ENCODE measurements around the gene LGALS8.
"Not testable (repeated sequence)": the region's sequence is repeated elsewhere in the genome, so short reads cannot be mapped to it uniquely, and the experiment has no call there.

The LGALS8 gene

DNA sequence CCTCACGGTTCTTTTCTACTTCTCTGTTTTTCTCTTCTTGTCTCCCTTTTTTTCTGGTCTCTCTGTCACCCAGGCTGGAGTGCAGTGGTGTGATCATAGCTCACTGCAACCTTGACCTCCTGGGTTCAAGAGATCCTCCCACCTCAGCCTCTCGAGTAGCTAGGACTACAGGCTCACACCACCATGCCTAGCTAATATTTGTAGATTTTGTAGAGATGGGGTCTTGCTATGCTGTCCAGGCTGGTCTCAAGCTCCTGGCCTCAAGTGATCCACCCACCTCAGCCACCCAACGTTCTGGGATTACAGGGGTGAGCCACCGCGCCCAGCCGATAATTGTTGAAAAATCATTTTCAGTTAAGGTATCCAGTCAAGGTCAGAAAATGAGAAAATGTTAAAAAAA is 25.9 kb upstream of the LGALS8 start:
- Histone ChIP-seq H3K9me2 (replicated peaks; ENCODE audit: low read depth, low read length) (no peaks in the 10 kb centered on the region), H4K20me1 (ENCODE audit: insufficient read depth, low read length, poor library complexity, severe bottlenecking) (no peaks in the 10 kb centered on the region), H3F3A (ENCODE audit: low read depth) (no peaks in the 10 kb centered on the region), H2AFZ (ENCODE audit: low read length) (no peak overlapping the region), H3K9ac (ENCODE audit: low read depth, low read length, poor library complexity, severe bottlenecking) (no peak overlapping the region), H3K36me3 (ENCODE audit: insufficient read depth, low read length) (no peaks in the 10 kb centered on the region), H3K27me3 (ENCODE audit: insufficient read depth, low read length, poor library complexity, severe bottlenecking) (no peaks in the 10 kb centered on the region), H3K9me3 (ENCODE audit: insufficient read depth, low read depth, low read length) (no peaks in the 10 kb centered on the region), H3K4me2 (ENCODE audit: low read depth, low read length, poor library complexity, severe bottlenecking) (no peak overlapping the region), H3K4me1 (ENCODE audit: insufficient read depth, low read length, poor library complexity, severe bottlenecking) (no peaks in the 10 kb centered on the region), H3K4me3 (ENCODE audit: low read length, poor library complexity, severe bottlenecking) (no peak overlapping the region), H3K79me2 (ENCODE audit: insufficient read depth, low read length) (no peaks in the 10 kb centered on the region)
- TF ChIP-seq EZH2phosphoT487 (IDR thresholded peaks at IDR 0.05; ENCODE audit: borderline replicate concordance) = no peak
- TF ChIP-seq, protein P1, sequence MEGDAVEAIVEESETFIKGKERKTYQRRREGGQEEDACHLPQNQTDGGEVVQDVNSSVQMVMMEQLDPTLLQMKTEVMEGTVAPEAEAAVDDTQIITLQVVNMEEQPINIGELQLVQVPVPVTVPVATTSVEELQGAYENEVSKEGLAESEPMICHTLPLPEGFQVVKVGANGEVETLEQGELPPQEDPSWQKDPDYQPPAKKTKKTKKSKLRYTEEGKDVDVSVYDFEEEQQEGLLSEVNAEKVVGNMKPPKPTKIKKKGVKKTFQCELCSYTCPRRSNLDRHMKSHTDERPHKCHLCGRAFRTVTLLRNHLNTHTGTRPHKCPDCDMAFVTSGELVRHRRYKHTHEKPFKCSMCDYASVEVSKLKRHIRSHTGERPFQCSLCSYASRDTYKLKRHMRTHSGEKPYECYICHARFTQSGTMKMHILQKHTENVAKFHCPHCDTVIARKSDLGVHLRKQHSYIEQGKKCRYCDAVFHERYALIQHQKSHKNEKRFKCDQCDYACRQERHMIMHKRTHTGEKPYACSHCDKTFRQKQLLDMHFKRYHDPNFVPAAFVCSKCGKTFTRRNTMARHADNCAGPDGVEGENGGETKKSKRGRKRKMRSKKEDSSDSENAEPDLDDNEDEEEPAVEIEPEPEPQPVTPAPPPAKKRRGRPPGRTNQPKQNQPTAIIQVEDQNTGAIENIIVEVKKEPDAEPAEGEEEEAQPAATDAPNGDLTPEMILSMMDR (conservative IDR thresholded peaks at IDR 0.05; ENCODE audit: low read length) = no peak

DNA sequence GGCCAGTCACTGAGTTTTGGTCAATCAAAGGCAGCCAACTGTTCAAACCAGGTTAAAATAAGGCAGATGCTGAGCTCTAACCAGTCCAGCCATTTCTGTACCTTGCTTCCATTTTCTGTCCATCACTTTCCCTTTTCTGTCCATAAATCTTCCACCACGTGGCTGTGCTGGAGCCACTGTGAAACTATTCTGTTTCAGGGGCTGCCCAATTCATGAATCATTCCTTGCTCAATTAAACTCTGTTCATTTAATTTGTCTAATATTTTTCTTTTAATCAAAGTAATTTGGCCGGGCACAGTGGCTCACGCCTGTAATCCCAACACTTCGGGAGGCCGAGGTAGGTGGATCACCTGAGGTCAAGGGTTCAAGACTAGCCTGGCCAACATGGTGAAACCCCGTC is 22.7 kb upstream of the LGALS8 start:
- H3K27me3 ChIP-seq (ENCODE audit: insufficient read depth, low read length, poor library complexity, severe bottlenecking) = no peaks in the 10 kb centered on the region
- H4K20me1 ChIP-seq (ENCODE audit: insufficient read depth, low read length, poor library complexity, severe bottlenecking) = no peaks in the 10 kb centered on the region
- no peak for TF ChIP-seq EZH2phosphoT487 (IDR thresholded peaks at IDR 0.05; ENCODE audit: borderline replicate concordance)
- no peaks in the 10 kb centered on the region for H3K36me3 ChIP-seq (ENCODE audit: insufficient read depth, low read length)
- no peaks in the 10 kb centered on the region for H3K4me1 ChIP-seq (ENCODE audit: insufficient read depth, low read length, poor library complexity, severe bottlenecking)
- no peak overlapping the region for H3K4me3 ChIP-seq (ENCODE audit: low read length, poor library complexity, severe bottlenecking)
- no peak overlapping the region for H2AFZ ChIP-seq (ENCODE audit: low read length)
- H3K9ac ChIP-seq (ENCODE audit: low read depth, low read length, poor library complexity, severe bottlenecking) = no peak overlapping the region
- no peaks in the 10 kb centered on the region for H3K79me2 ChIP-seq (ENCODE audit: insufficient read depth, low read length)
- no peak overlapping the region for H3K4me2 ChIP-seq (ENCODE audit: low read depth, low read length, poor library complexity, severe bottlenecking)
- H3K9me2 ChIP-seq (replicated peaks; ENCODE audit: low read depth, low read length) = no peaks in the 10 kb centered on the region
- H3F3A ChIP-seq (ENCODE audit: low read depth) = no peaks in the 10 kb centered on the region
- no peaks in the 10 kb centered on the region for H3K9me3 ChIP-seq (ENCODE audit: insufficient read depth, low read depth, low read length)

DNA sequence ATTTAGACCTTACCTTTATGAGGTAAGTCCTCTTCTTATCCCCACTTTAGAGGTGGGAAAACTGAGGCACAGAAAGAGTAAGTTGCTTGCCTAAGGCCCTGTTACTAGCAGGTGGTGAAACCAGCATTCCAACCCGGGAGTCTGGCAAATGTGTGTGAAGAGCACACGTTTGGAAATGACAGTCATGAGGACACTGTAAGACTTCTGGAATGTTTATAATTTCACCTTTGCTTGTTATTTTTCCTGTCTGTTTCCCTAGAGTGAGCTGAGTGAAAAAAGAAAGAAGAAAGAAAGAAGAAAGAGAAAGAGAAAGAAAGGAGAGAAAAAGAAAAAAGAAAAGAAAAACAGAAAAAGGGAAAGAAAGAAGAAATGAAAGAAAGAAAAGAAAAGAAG is 21.2 kb upstream of the LGALS8 start:
- no peaks in the 10 kb centered on the region for H3K36me3 ChIP-seq (ENCODE audit: insufficient read depth, low read length)
- H2AFZ ChIP-seq (ENCODE audit: low read length) = no peak overlapping the region
- no peaks in the 10 kb centered on the region for H3F3A ChIP-seq (ENCODE audit: low read depth)
- H3K27me3 ChIP-seq (ENCODE audit: insufficient read depth, low read length, poor library complexity, severe bottlenecking) = no peaks in the 10 kb centered on the region
- H3K4me2 ChIP-seq (ENCODE audit: low read depth, low read length, poor library complexity, severe bottlenecking) = no peak overlapping the region
- H3K9ac ChIP-seq (ENCODE audit: low read depth, low read length, poor library complexity, severe bottlenecking) = no peak overlapping the region
- TF ChIP-seq EZH2phosphoT487 (IDR thresholded peaks at IDR 0.05; ENCODE audit: borderline replicate concordance) = no peak
- TF ChIP-seq, protein P1 (conservative IDR thresholded peaks at IDR 0.05; ENCODE audit: low read length) = no peak
- H3K4me1 ChIP-seq (ENCODE audit: insufficient read depth, low read length, poor library complexity, severe bottlenecking) = no peaks in the 10 kb centered on the region
- H4K20me1 ChIP-seq (ENCODE audit: insufficient read depth, low read length, poor library complexity, severe bottlenecking) = no peaks in the 10 kb centered on the region
- no peak overlapping the region for H3K4me3 ChIP-seq (ENCODE audit: low read length, poor library complexity, severe bottlenecking)
- no peaks in the 10 kb centered on the region for H3K9me2 ChIP-seq (replicated peaks; ENCODE audit: low read depth, low read length)
- H3K9me3 ChIP-seq (ENCODE audit: insufficient read depth, low read depth, low read length) = no peaks in the 10 kb centered on the region
- no peaks in the 10 kb centered on the region for H3K79me2 ChIP-seq (ENCODE audit: insufficient read depth, low read length)

DNA sequence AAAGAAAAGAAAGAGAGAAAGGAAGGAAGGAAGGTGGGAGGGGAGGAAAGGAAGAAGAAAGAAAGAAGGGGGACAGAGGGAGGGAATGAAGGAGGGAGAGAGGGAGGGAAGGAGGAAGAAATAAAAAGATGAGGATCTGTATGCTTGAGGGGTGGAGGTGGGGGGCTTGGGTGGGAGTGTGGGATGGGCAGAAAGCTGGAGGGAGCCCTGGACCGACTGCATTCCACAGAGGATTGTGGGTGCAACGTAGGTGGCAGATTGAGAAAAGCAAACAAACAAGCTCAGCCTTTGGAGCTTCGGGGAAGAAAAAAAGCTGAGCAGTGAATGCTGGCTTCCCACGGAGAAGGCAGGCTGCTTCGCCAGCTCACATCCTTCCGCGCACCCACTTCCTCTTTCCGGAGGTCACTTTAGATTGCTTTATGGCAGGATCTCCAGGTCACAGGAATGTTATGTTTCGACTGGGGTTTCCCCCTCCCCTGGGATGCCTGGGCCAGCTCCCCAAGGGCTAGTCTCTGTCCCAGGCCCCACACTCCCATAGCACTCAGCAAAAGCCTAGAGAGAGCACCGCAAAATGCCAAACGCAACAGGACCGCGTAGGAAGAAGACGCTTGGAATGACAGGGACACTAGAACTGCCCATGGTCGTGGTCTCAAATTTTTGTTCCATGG is 20.7 kb upstream of the LGALS8 start:
- Histone ChIP-seq H4K20me1 (ENCODE audit: insufficient read depth, low read length, poor library complexity, severe bottlenecking) (no peaks in the 10 kb centered on the region), H3K27me3 (ENCODE audit: insufficient read depth, low read length, poor library complexity, severe bottlenecking) (no peaks in the 10 kb centered on the region), H3K36me3 (ENCODE audit: insufficient read depth, low read length) (no peaks in the 10 kb centered on the region), H3K9me2 (replicated peaks; ENCODE audit: low read depth, low read length) (no peaks in the 10 kb centered on the region), H3K79me2 (ENCODE audit: insufficient read depth, low read length) (no peaks in the 10 kb centered on the region), H3F3A (ENCODE audit: low read depth) (no peaks in the 10 kb centered on the region), H3K9ac (ENCODE audit: low read depth, low read length, poor library complexity, severe bottlenecking) (no peak overlapping the region), H2AFZ (ENCODE audit: low read length) (no peak overlapping the region), H3K4me1 (ENCODE audit: insufficient read depth, low read length, poor library complexity, severe bottlenecking) (no peaks in the 10 kb centered on the region), H3K9me3 (ENCODE audit: insufficient read depth, low read depth, low read length) (no peaks in the 10 kb centered on the region), H3K4me2 (ENCODE audit: low read depth, low read length, poor library complexity, severe bottlenecking) (no peak overlapping the region), H3K4me3 (ENCODE audit: low read length, poor library complexity, severe bottlenecking) (no peak overlapping the region)
- no peak for TF ChIP-seq EZH2phosphoT487 (IDR thresholded peaks at IDR 0.05; ENCODE audit: borderline replicate concordance)
- TF ChIP-seq, protein P1 (conservative IDR thresholded peaks at IDR 0.05; ENCODE audit: low read length) = no peak

DNA sequence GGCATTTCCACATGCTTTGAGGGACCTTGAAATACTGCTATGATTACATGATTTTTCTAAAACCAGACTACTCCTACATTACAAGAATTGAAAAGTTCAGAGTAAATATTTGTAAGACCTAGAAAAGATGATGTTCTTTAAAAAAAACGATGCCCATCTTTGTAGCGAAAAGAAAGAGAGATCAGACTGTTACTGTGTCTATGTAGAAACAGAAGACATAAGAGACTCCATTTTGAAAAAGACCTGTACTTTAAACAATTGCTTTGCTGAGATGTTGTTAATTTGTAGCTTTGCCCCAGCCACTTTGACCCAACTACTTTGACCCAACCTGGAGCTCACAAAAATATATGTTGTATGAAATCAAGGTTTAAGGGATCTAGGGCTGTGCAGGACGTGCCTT is 19.4 kb upstream of the LGALS8 start:
- not testable (repeated sequence) for H3K4me3 ChIP-seq (ENCODE audit: low read length, poor library complexity, severe bottlenecking); H3K9ac ChIP-seq (ENCODE audit: low read depth, low read length, poor library complexity, severe bottlenecking); H3F3A ChIP-seq (ENCODE audit: low read depth); H2AFZ ChIP-seq (ENCODE audit: low read length); H4K20me1 ChIP-seq (ENCODE audit: insufficient read depth, low read length, poor library complexity, severe bottlenecking); H3K27me3 ChIP-seq (ENCODE audit: insufficient read depth, low read length, poor library complexity, severe bottlenecking); H3K9me3 ChIP-seq (ENCODE audit: insufficient read depth, low read depth, low read length); H3K9me2 ChIP-seq (replicated peaks; ENCODE audit: low read depth, low read length); H3K4me1 ChIP-seq (ENCODE audit: insufficient read depth, low read length, poor library complexity, severe bottlenecking); H3K36me3 ChIP-seq (ENCODE audit: insufficient read depth, low read length); H3K79me2 ChIP-seq (ENCODE audit: insufficient read depth, low read length); H3K4me2 ChIP-seq (ENCODE audit: low read depth, low read length, poor library complexity, severe bottlenecking)

All from Loucy (cell line).